Endothelial cell of umbilical vein (primary cell): ENCODE data around the gene RBKS. TPM values are rescaled to one million over a fixed set of nuclear protein-coding genes. Genes with fewer than 3 reads are reported as not detected.
A peak's percentile ranks its signal among the peaks of the same experiment; 100 is the strongest.
"Not testable (repeated sequence)": the region's sequence is repeated elsewhere in the genome, so short reads cannot be mapped to it uniquely, and the experiment has no call there.

Experiments
- BruUV-seq: library from RNA; stranded (reverse); fragments of 400-500 nt; replicated peaks from 2 replicates; lab custom pipeline; 2021; lab: Mats Ljungman, UMichigan
- CTCF ChIA-PET: fragments of 300-600, 350-600 bp; sonication (Branson Sonifier 250); formaldehyde crosslinking; loops from one replicate; lab custom pipeline; 2021; ENCODE audit warnings: antibody characterized with exemption, inconsistent platforms; lab: Charles Lee
- POLR2A ChIA-PET: fragments of 300-600, 350-600 bp; sonication (Branson Sonifier 250); formaldehyde crosslinking; loops from one replicate; lab custom pipeline; 2021; ENCODE audit warnings: antibody characterized with exemption, inconsistent platforms; lab: Charles Lee
- DNase-seq: peaks from one replicate; pipeline ENCODE4 v3.0.0-alpha.2; 2011; ENCODE audit warnings: low read depth, low spot score
- FAIRE-seq: peaks from 2 replicates; lab custom pipeline; 2011; peaks lifted over from hg19 to GRCh38; lab: Jason Lieb, UNC
- H2AFZ ChIP-seq: 2 replicates; pipeline ENCODE4 v1.6.0; 2012; ENCODE audit warnings: low read depth, low read length, control low read depth, inconsistent platforms
- H3K27ac ChIP-seq: 2 replicates; pipeline ENCODE4 v1.5.1; 2011; ENCODE audit warnings: low read depth, mild to moderate bottlenecking, control low read depth, low read length, moderate library complexity; ENCODE audit not compliant: insufficient read depth
- H3K27me3 ChIP-seq, 2 experiments: 2 replicates each; pipeline versions ENCODE4 v1.6.0 to v1.6.1; 2011; ENCODE audit warnings: low read length in 2 of 2, mixed read lengths in 1 of 2; ENCODE audit not compliant: control insufficient read depth in 2 of 2, insufficient read depth in 2 of 2
- H3K36me3 ChIP-seq, 2 experiments: 2 replicates in 1 of 2; 3 replicates in 1 of 2; pipeline ENCODE4 v1.5.1; 2011; ENCODE audit warnings: low read length in 2 of 2, mild to moderate bottlenecking in 1 of 2, moderate library complexity in 1 of 2; ENCODE audit not compliant: control insufficient read depth in 2 of 2, insufficient read depth in 2 of 2; ENCODE audit errors: extremely low read depth in 1 of 2
- H3K4me1 ChIP-seq: 3 replicates; pipeline ENCODE4 v1.5.1; 2011; ENCODE audit warnings: mild to moderate bottlenecking, low read length; ENCODE audit not compliant: control insufficient read depth, insufficient read depth; ENCODE audit errors: extremely low read depth
- H3K4me2 ChIP-seq: 2 replicates; pipeline ENCODE4 v1.6.1; 2011; ENCODE audit warnings: low read length, control low read depth, mixed read lengths; ENCODE audit not compliant: insufficient read depth
- H3K4me3 ChIP-seq, 3 experiments: fragments of 200-600 bp in 1 of 3; sonication (generic), shearing (Covaris generic) in 1 of 3; replicated peaks in 1 of 3; 2 replicates each; pipeline ENCODE4 v1.5.1; 2011 to 2016; ENCODE audit warnings: control low read depth in 3 of 3, low read length in 3 of 3, mild to moderate bottlenecking in 2 of 3, inconsistent platforms in 1 of 3, low read depth in 1 of 3, moderate library complexity in 1 of 3; ENCODE audit not compliant: insufficient read depth in 1 of 3
- H3K79me2 ChIP-seq: 2 replicates; pipeline ENCODE4 v1.6.0; 2012; ENCODE audit warnings: low read length, inconsistent platforms; ENCODE audit not compliant: control insufficient read depth, insufficient read depth
- H3K9ac ChIP-seq: replicated peaks from 2 replicates; pipeline ENCODE3; 2011; ENCODE audit warnings: low read length, control low read depth; ENCODE audit not compliant: insufficient read depth; ENCODE audit errors: extremely low read depth
- H3K9me1 ChIP-seq: replicated peaks from 3 replicates; pipeline ENCODE4 v1.6.0; 2011; ENCODE audit warnings: mild to moderate bottlenecking, low read length; ENCODE audit not compliant: control insufficient read depth, insufficient read depth; ENCODE audit errors: extremely low read depth
- H3K9me3 ChIP-seq: replicated peaks from 2 replicates; pipeline ENCODE4 v1.5.1; 2012; ENCODE audit warnings: low read length, inconsistent platforms; ENCODE audit not compliant: control insufficient read depth, insufficient read depth
- H4K20me1 ChIP-seq: replicated peaks from 2 replicates; pipeline ENCODE3; 2011; ENCODE audit warnings: mild to moderate bottlenecking, low read length; ENCODE audit not compliant: control insufficient read depth, insufficient read depth; ENCODE audit errors: extremely low read depth
- EZH2 ChIP-seq: IDR thresholded peaks from 2 replicates; pipeline ENCODE4 v1.6.1; 2012; ENCODE audit warnings: borderline replicate concordance, low read depth, mild to moderate bottlenecking, moderate library complexity, low read length, inconsistent platforms; ENCODE audit not compliant: severe bottlenecking
- FOS ChIP-seq: IDR thresholded peaks from 2 replicates; pipeline ENCODE4 v1.6.1; 2011; ENCODE audit warnings: mild to moderate bottlenecking, low read length, moderate library complexity, borderline replicate concordance; ENCODE audit not compliant: insufficient read depth
- GATA2 ChIP-seq: IDR thresholded peaks from 2 replicates; pipeline ENCODE4 v1.7.0; 2011; ENCODE audit warnings: low read depth, mild to moderate bottlenecking, moderate library complexity, mixed read lengths, low read length; ENCODE audit not compliant: insufficient read length, insufficient read depth
- JUN ChIP-seq: IDR thresholded peaks from 2 replicates; pipeline ENCODE4 v1.6.1; 2011; ENCODE audit warnings: borderline replicate concordance, low read depth; ENCODE audit not compliant: insufficient read length, insufficient read depth
- MYC ChIP-seq: IDR thresholded peaks from one replicate; pipeline ENCODE4 v1.6.1; 2011; ENCODE audit warnings: mild to moderate bottlenecking, low read depth, low read length
- POLR2A ChIP-seq: IDR thresholded peaks from 2 replicates; pipeline ENCODE4 v1.6.1; 2012; ENCODE audit warnings: low read depth, mild to moderate bottlenecking, control low read depth, low read length
- POLR2AphosphoS5 ChIP-seq: IDR thresholded peaks from 2 replicates; pipeline ENCODE4 v1.6.1; 2012; ENCODE audit warnings: low read depth, mild to moderate bottlenecking, control low read depth, low read length, moderate library complexity; ENCODE audit not compliant: insufficient read depth
- dilution Hi-C: fragments of 300-500 bp; cut with MboI; formaldehyde crosslinking; loops from one replicate; pipeline ENCODE4 v1.15.0; 2019; ENCODE audit warnings: low sequenced_read_pairs; ENCODE audit not compliant: extremely low pct_ligation_motif_present
- intact Hi-C: fragments of 100-400 bp; cut with micrococcal nuclease; formaldehyde crosslinking; loops from one replicate; pipeline ENCODE4 v1.10.0; 2022
- polyA plus RNA-seq, 4 experiments: library from polyadenylated mRNA; depleted of rRNA in 3 of 4; stranded (reverse) in 3 of 4; unstranded in 1 of 4; fragments of >200 nt; gene quantifications; 2 replicates each; pipeline versions ENCODE4 v1.2.1 to v1.2.3, GENCODE V29; 2011 to 2012; ENCODE audit warnings: missing spikeins in 1 of 4
- total RNA-seq: library from RNA; stranded (reverse); gene quantifications from 2 replicates; pipeline ENCODE4 v1.2.3, GENCODE V29; 2021
- TF ChIP-seq, protein P1 (sequence below): IDR thresholded peaks from 2 replicates; pipeline ENCODE4 v1.6.1; 2011; ENCODE audit not compliant: insufficient read depth, insufficient read length
- TF ChIP-seq, protein P2 (sequence below), 2 donors: IDR thresholded peaks; 1 replicate in 1 of 2; 2 replicates in 1 of 2; pipeline ENCODE4 v1.5.1; 2011; ENCODE audit warnings: low read length in 2 of 2, mild to moderate bottlenecking in 2 of 2, moderate library complexity in 2 of 2, control low read depth in 1 of 2, inconsistent platforms in 1 of 2, low read depth in 1 of 2; ENCODE audit not compliant: insufficient read depth in 1 of 2; ENCODE audit errors: extremely low read depth in 1 of 2

Gene RBKS
- total and polyA plus RNA-seq, 2 donors (not counting 3 experiments of a cell fraction or from before 2014, with no cell fraction given) = 0.64 to 1.8 TPM

DNA sequence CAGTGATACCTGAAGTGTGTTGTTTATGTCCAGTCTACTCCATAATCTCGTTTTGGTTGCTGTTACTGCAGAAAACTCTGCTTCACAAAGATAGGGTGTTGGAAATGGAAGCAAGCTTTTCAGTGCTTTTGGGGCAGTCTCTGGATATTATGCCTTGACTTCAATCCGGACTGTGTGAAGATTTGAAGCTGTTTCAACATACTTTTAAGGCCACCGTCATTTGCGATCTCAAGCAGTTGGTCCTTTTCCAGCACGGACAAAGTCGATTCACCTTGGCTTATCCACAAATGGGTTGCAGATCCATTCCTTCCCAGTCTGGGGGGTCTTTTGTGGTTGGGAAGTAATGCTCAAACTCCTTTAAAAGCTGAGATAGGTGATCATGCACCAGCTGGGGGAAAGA is 20.4 kb downstream of the RBKS start:
- Histone ChIP-seq H3K4me1 (no peaks in the 10 kb centered on the region), H3K9me1 (no peaks in the 10 kb centered on the region), H3K9ac (no peak overlapping the region), H3K79me2 (no peaks in the 10 kb centered on the region), H3K27ac (no peak overlapping the region), H4K20me1 (no peaks in the 10 kb centered on the region), H3K36me3 (no peaks in the 10 kb centered on the region), H3K9me3 (no peaks in the 10 kb centered on the region), H3K4me2 (no peak overlapping the region), H3K4me3 (no peak overlapping the region), H2AFZ (no peak overlapping the region), H3K27me3 (no peaks in the 10 kb centered on the region)
- POLR2A ChIA-PET = no interaction called here
- CTCF ChIA-PET = no interaction called here
- intact Hi-C loops = no loop called here
- TF ChIP-seq, protein P1, sequence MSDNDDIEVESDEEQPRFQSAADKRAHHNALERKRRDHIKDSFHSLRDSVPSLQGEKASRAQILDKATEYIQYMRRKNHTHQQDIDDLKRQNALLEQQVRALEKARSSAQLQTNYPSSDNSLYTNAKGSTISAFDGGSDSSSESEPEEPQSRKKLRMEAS = no peak
- TF ChIP-seq POLR2A = no peak
- no peak for TF ChIP-seq JUN
- TF ChIP-seq EZH2 = no peak
- no peak for TF ChIP-seq POLR2AphosphoS5
- BruUV-seq = no TSS peak
- DNase-seq (no peak), FAIRE-seq (no peak)
- dilution Hi-C loops = no loop called here

DNA sequence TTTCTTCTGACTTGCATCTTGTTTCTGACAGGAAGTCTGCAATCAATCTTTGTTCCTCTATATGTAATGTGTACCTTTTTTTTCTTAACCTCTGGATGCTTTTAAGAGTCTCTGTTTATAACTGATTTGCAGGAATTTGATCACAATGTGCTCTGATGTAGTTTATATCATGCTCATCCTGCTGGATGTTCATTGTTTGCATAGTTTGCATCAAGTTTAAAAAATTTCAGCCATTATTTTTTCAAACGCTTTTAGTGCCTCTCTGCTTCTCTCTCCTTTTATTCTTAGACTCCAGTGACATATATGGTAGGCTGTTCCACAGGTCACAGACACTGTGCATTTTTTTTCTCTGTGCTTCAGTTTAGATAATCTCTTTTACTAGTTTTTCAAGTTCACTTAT is 23.9 kb downstream of the RBKS start:
- Histone ChIP-seq H3K9me1 (no peaks in the 10 kb centered on the region), H3K4me2 (no peak overlapping the region), H3K27ac (no peak overlapping the region), H2AFZ (no peak overlapping the region), H3K9ac (no peak overlapping the region), H3K79me2 (no peaks in the 10 kb centered on the region), H3K9me3 (no peaks in the 10 kb centered on the region), H3K36me3 (no peaks in the 10 kb centered on the region), H3K4me1 (no peaks in the 10 kb centered on the region), H3K4me3 (no peak overlapping the region), H4K20me1 (no peaks in the 10 kb centered on the region), H3K27me3 (no peaks in the 10 kb centered on the region)
- no TSS peak for BruUV-seq
- ChIA-PET CTCF (no interaction called here), POLR2A (no interaction called here)
- TF ChIP-seq, protein P1 = no peak
- no peak for TF ChIP-seq GATA2
- no peak for TF ChIP-seq EZH2
- no peak for TF ChIP-seq FOS
- TF ChIP-seq POLR2AphosphoS5 = no peak
- no peak for TF ChIP-seq JUN
- no peak for TF ChIP-seq MYC
- TF ChIP-seq, protein P2, sequence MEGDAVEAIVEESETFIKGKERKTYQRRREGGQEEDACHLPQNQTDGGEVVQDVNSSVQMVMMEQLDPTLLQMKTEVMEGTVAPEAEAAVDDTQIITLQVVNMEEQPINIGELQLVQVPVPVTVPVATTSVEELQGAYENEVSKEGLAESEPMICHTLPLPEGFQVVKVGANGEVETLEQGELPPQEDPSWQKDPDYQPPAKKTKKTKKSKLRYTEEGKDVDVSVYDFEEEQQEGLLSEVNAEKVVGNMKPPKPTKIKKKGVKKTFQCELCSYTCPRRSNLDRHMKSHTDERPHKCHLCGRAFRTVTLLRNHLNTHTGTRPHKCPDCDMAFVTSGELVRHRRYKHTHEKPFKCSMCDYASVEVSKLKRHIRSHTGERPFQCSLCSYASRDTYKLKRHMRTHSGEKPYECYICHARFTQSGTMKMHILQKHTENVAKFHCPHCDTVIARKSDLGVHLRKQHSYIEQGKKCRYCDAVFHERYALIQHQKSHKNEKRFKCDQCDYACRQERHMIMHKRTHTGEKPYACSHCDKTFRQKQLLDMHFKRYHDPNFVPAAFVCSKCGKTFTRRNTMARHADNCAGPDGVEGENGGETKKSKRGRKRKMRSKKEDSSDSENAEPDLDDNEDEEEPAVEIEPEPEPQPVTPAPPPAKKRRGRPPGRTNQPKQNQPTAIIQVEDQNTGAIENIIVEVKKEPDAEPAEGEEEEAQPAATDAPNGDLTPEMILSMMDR (IDR thresholded peaks at IDR 0.05; ENCODE audit: extremely low read depth in 1 of 2, insufficient read depth in 1 of 2, low read depth in 1 of 2, low read length in 2 of 2) = no peak
- TF ChIP-seq POLR2A = no peak
- intact Hi-C loops = no loop called here
- dilution Hi-C loops = no loop called here
- DNase-seq (no peak), FAIRE-seq (peak; percentile 26)

DNA sequence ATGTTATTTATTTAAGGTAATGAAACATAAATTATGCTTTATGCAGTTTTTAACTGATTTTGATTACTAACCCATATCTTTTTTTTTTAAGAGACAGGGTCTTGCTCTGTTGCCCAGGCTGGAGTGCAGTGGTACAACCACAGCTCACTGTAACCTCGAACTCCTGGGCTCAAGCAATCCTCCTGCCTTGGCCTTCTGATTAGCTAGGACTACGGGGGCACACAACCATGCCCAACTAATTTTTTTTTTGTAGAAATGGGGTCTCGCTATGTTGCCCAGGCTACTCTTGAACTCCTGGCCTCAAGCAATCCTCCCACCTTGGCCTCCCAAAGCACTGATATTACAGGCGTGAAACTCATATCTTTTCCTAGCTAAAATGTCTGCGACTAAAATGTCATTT is 26.2 kb downstream of the RBKS start:
- H3K4me1 ChIP-seq, dilution Hi-C loops, H3K27ac ChIP-seq, H3K27me3 ChIP-seq, H3K79me2 ChIP-seq, H3K9me3 ChIP-seq, FAIRE-seq, H3K36me3 ChIP-seq, H2AFZ ChIP-seq, BruUV-seq, CTCF ChIA-PET, DNase-seq, H3K9me1 ChIP-seq, H4K20me1 ChIP-seq, H3K4me2 ChIP-seq, H3K4me3 ChIP-seq, POLR2A ChIA-PET, intact Hi-C loops, H3K9ac ChIP-seq: not testable (repeated sequence)
